Measurements from ENCODE around the gene GALNTL6. TPM values are rescaled to one million over a fixed set of nuclear protein-coding genes. Genes with fewer than 3 reads are reported as not detected.
A peak's percentile ranks its signal among the peaks of the same experiment; 100 is the strongest.
"Not testable (repeated sequence)": the region's sequence is repeated elsewhere in the genome, so short reads cannot be mapped to it uniquely, and the experiment has no call there.

Gene GALNTL6
- total RNA-seq, 1 experiment from 2014 or later: not detected

DNA sequence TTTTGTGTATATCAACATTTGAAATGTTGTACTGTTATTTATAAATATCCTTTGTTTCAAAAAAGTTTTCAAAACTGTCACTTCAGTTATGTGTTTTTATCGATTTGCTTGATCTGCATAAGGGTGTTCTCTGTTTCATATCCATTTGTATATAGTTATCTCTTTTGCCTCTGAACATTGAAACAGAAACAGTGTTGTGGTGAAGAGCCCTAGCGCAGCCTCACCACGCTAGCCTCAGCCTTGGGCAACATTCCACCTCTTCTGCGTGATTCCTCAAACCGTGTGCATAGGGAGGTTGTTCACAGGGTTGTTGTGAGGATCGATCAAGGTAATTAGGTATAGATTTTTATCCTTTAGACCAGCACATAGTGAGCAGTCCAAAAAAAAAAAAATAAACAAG lies 1068.4 kb downstream of the GALNTL6 start:
- Histone ChIP-seq H3K4me1 (replicated peaks; ENCODE audit: insufficient read depth) (no peaks in the 10 kb centered on the region), H3K27me3 (ENCODE audit: insufficient read depth, low read depth) (no peaks in the 10 kb centered on the region), H3F3A (ENCODE audit: insufficient read depth, low read depth) (no peaks in the 10 kb centered on the region), H3K27ac (no peak overlapping the region), H3K36me3 (ENCODE audit: low read depth) (no peaks in the 10 kb centered on the region), H3K79me2 (ENCODE audit: low read depth) (no peaks in the 10 kb centered on the region), H3K9me2 (ENCODE audit: insufficient read depth) (no peaks in the 10 kb centered on the region), H2AFZ (no peak overlapping the region), H3K9me3 (ENCODE audit: insufficient read depth, low read depth) (no peaks in the 10 kb centered on the region), H3K4me2 (no peak overlapping the region), H4K20me1 (ENCODE audit: insufficient read depth) (no peaks in the 10 kb centered on the region), H3K4me3 (no peak overlapping the region)
- ChIA-PET CTCF (no interaction called here), POLR2A (ENCODE audit: unreplicated experiment) (no interaction called here)
- TF ChIP-seq, protein P1, sequence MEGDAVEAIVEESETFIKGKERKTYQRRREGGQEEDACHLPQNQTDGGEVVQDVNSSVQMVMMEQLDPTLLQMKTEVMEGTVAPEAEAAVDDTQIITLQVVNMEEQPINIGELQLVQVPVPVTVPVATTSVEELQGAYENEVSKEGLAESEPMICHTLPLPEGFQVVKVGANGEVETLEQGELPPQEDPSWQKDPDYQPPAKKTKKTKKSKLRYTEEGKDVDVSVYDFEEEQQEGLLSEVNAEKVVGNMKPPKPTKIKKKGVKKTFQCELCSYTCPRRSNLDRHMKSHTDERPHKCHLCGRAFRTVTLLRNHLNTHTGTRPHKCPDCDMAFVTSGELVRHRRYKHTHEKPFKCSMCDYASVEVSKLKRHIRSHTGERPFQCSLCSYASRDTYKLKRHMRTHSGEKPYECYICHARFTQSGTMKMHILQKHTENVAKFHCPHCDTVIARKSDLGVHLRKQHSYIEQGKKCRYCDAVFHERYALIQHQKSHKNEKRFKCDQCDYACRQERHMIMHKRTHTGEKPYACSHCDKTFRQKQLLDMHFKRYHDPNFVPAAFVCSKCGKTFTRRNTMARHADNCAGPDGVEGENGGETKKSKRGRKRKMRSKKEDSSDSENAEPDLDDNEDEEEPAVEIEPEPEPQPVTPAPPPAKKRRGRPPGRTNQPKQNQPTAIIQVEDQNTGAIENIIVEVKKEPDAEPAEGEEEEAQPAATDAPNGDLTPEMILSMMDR (conservative IDR thresholded peaks at IDR 0.05): no peak
- no peak for TF ChIP-seq EZH2 (IDR thresholded peaks at IDR 0.05; ENCODE audit: low read depth)
- no TSS peak for BruUV-seq (replicated peaks)
- no peak for DNase-seq
- intact Hi-C loops (cut with micrococcal nuclease; ENCODE audit: unreplicated experiment): no loop called here

DNA sequence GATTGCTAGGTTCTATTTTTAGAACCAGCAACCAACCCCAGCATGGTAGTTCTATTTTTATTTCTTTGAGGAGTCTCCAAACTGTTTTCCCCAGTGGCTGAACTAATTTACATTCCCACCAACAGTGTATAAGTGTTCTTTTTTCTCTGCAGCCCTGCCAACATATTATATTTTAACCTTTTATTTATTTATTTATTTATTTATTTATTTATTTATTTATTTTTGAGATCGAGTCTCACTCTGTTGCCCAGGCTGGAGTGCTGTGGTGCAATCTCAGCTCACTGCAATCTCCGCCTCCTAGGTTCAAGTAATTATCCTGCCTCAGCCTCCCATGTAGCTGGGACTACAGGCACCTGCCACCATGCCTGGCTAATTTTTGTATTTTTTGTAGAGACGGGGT lies 1074.2 kb downstream of the GALNTL6 start:
- H3K36me3 ChIP-seq (ENCODE audit: low read depth); POLR2A ChIA-PET (ENCODE audit: unreplicated experiment); DNase-seq; H3K79me2 ChIP-seq (ENCODE audit: low read depth); H3K4me2 ChIP-seq; H3K27ac ChIP-seq; H3K4me1 ChIP-seq (replicated peaks; ENCODE audit: insufficient read depth); H3K27me3 ChIP-seq (ENCODE audit: insufficient read depth, low read depth); CTCF ChIA-PET; H3K4me3 ChIP-seq; H2AFZ ChIP-seq; H3K9me3 ChIP-seq (ENCODE audit: insufficient read depth, low read depth); H3F3A ChIP-seq (ENCODE audit: insufficient read depth, low read depth); BruUV-seq (replicated peaks); H4K20me1 ChIP-seq (ENCODE audit: insufficient read depth); intact Hi-C loops (cut with micrococcal nuclease; ENCODE audit: unreplicated experiment); H3K9me2 ChIP-seq (ENCODE audit: insufficient read depth): not testable (repeated sequence)

DNA sequence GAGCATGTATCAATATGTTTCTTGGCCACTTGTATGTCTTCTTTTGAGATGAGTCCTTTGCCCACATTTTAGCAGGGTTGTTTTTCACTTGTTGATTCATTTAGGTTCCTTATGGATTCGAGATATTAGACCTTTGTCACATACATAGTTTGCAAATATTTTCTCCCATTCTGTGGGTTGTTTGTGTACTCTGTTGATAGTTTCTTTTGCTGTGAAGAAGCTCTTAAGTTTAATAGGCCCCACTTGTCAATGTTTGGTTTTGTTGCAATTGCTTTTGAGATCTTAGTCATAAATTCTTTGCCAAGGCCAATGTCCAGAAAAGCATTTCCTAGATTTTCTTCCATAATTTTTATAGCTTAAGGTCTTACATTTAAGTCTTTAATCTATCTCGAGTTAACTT lies 1074.8 kb downstream of the GALNTL6 start:
- H3K27me3 ChIP-seq (ENCODE audit: insufficient read depth, low read depth): no peaks in the 10 kb centered on the region
- BruUV-seq (replicated peaks): no TSS peak
- CTCF ChIA-PET: no interaction called here

DNA sequence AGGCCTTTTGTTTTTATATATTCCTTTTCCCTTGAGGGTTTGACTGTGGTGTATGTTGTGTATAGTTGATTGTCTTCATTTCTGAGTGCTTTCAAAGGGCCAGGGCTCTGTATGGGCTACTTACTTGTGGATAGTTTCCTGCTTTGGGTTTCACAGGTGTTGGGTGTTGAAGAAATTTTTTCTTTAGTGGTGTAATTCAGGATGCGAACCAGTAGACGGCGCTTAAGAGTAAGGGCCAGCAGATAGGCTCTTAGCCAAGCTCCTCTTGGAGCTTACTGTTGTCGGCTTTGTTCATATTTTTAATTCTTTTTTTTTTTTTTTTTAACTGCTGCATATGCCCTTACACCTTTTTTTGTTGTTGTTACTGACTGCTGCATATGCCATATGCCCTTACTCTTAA lies 1079.1 kb downstream of the GALNTL6 start:
- Histone ChIP-seq H3K36me3 (ENCODE audit: low read depth) (no peaks in the 10 kb centered on the region), H3K27ac (no peak overlapping the region), H4K20me1 (ENCODE audit: insufficient read depth) (no peaks in the 10 kb centered on the region), H3K4me3 (no peak overlapping the region), H3K9me3 (ENCODE audit: insufficient read depth, low read depth) (no peaks in the 10 kb centered on the region), H3K9me2 (ENCODE audit: insufficient read depth) (no peaks in the 10 kb centered on the region), H3F3A (ENCODE audit: insufficient read depth, low read depth) (no peaks in the 10 kb centered on the region), H3K79me2 (ENCODE audit: low read depth) (no peaks in the 10 kb centered on the region), H2AFZ (no peak overlapping the region), H3K27me3 (ENCODE audit: insufficient read depth, low read depth) (no peaks in the 10 kb centered on the region), H3K4me1 (replicated peaks; ENCODE audit: insufficient read depth) (no peaks in the 10 kb centered on the region), H3K4me2 (no peak overlapping the region)
- CTCF ChIA-PET: interaction anchor here (0.6 to 0.7 kb wide), 2 partner anchors 410 to 526 kb away, joined by 4 to 8 read pairs; no protein-coding TSS in a partner anchor
- POLR2A ChIA-PET (ENCODE audit: unreplicated experiment): no interaction called here
- DNase-seq: no peak
- intact Hi-C loops (cut with micrococcal nuclease; ENCODE audit: unreplicated experiment): loop anchor here (2.0 to 5.0 kb wide), 2 partner anchors 33 to 365 kb away; no protein-coding TSS in a partner anchor
- TF ChIP-seq EZH2 (IDR thresholded peaks at IDR 0.05; ENCODE audit: low read depth): no peak
- TF ChIP-seq, protein P1 (conservative IDR thresholded peaks at IDR 0.05): peak; percentile 66
- BruUV-seq (replicated peaks): no TSS peak

More for the DNA sequence above, 1074.8 kb downstream of the GALNTL6 start:
- Histone ChIP-seq H3F3A (ENCODE audit: insufficient read depth, low read depth) (no peaks in the 10 kb centered on the region), H3K4me1 (replicated peaks; ENCODE audit: insufficient read depth) (no peaks in the 10 kb centered on the region), H3K4me2 (no peak overlapping the region), H3K9me2 (ENCODE audit: insufficient read depth) (no peaks in the 10 kb centered on the region), H3K9me3 (ENCODE audit: insufficient read depth, low read depth) (no peaks in the 10 kb centered on the region), H3K79me2 (ENCODE audit: low read depth) (no peaks in the 10 kb centered on the region), H3K4me3 (no peak overlapping the region), H3K36me3 (ENCODE audit: low read depth) (no peaks in the 10 kb centered on the region), H4K20me1 (ENCODE audit: insufficient read depth) (no peaks in the 10 kb centered on the region), H3K27ac (no peak overlapping the region), H2AFZ (no peak overlapping the region)
- POLR2A ChIA-PET (ENCODE audit: unreplicated experiment): interaction anchor here (0.6 kb wide), 1 partner anchor 445 kb away, joined by 6 read pairs; no protein-coding TSS in a partner anchor
- DNase-seq: no peak
- intact Hi-C loops (cut with micrococcal nuclease; ENCODE audit: unreplicated experiment): no loop called here
- TF ChIP-seq EZH2 (IDR thresholded peaks at IDR 0.05; ENCODE audit: low read depth): no peak
